GM12878 (cell line): ENCODE data around the gene HEPACAM. TPM values are rescaled to one million over a fixed set of nuclear protein-coding genes. Genes with fewer than 3 reads are reported as not detected.

ENCODE experiments used
- DPF2 ChIP-seq: fragments of 450-650 bp; IDR thresholded peaks from 2 replicates; pipeline ENCODE4 v1.6.1; 2017; ENCODE audit warnings: mild to moderate bottlenecking
- E2F8 ChIP-seq: fragments of 450-650 bp; IDR thresholded peaks from 2 replicates; pipeline ENCODE4 v1.6.1; 2018; ENCODE audit warnings: mild to moderate bottlenecking, low read depth, moderate library complexity; ENCODE audit not compliant: partially characterized antibody
- EGR1 ChIP-seq, 2 experiments: IDR thresholded peaks; 1 replicate in 1 of 2; 2 replicates in 1 of 2; pipeline ENCODE4 v1.6.1; 2011 to 2012; ENCODE audit warnings: low read depth in 2 of 2, low read length in 2 of 2, borderline replicate concordance in 1 of 2, mild to moderate bottlenecking in 1 of 2, moderate library complexity in 1 of 2
- HCFC1 ChIP-seq: fragments of 150-350 bp; IDR thresholded peaks from 2 replicates; pipeline ENCODE4 v1.6.1; 2014; ENCODE audit warnings: low read length
- KAT2A ChIP-seq: conservative IDR thresholded peaks from 2 replicates; pipeline ENCODE4 v1.6.1; 2011; ENCODE audit warnings: low read depth, low read length; ENCODE audit not compliant: control insufficient read depth
- MAX ChIP-seq: IDR thresholded peaks from 2 replicates; pipeline ENCODE4 v1.6.1; 2012; ENCODE audit warnings: low read depth, low read length, improper control_type of control experiment
- SKIL ChIP-seq: fragments of 450-650 bp; IDR thresholded peaks from 2 replicates; pipeline ENCODE4 v1.6.1; 2017; ENCODE audit warnings: mild to moderate bottlenecking, low read depth, inconsistent platforms; ENCODE audit not compliant: poor library complexity, severe bottlenecking
- ZNF207 ChIP-seq: fragments of 450-650 bp; IDR thresholded peaks from 2 replicates; pipeline ENCODE4 v1.6.1; 2014; ENCODE audit warnings: antibody characterized with exemption, mild to moderate bottlenecking, borderline replicate concordance
- polyA plus RNA-seq, 11 experiments: library from polyadenylated mRNA; depleted of rRNA in 4 of 11; unstranded in 6 of 11; stranded (reverse) in 5 of 11; fragments of >200 nt; fragmentation: Nextera tagmentation in 4 of 11; fragmentation: Illumina TruSeq in 1 of 11; extraction: Ambion mirVana in 4 of 11; extraction: Trizol in 1 of 11; gene quantifications; 1 replicate in 1 of 11; 2 replicates in 10 of 11; pipeline versions ENCODE4 v1.2.1 to v1.2.3, GENCODE V29; 2011 to 2016; ENCODE audit warnings: inconsistent platforms in 2 of 11, missing spikeins in 2 of 11, low read depth in 1 of 11
- total RNA-seq, 4 experiments: library from RNA; depleted of rRNA in 3 of 4; stranded (reverse); fragments of >200 nt in 3 of 4; fragmentation: Illumina TruSeq in 1 of 4; extraction: Trizol in 1 of 4; gene quantifications; 2 replicates each; pipeline versions ENCODE4 v1.2.1 to v1.2.3, GENCODE V29; 2013 to 2021

Gene HEPACAM
- total and polyA plus RNA-seq, 10 of the 15 experiments (the other 5 are each of a cell fraction or from before 2014, with no cell fraction given), result 0.03 TPM; not detected in 9

- TF ChIP-seq E2F8 (no peak), EGR1 (IDR thresholded peaks at IDR 0.05; ENCODE audit: borderline replicate concordance in 1 of 2, low read depth in 2 of 2, low read length in 2 of 2) (no peak), ZNF207 (no peak), DPF2 (no peak), KAT2A (no peak), MAX (no peak), SKIL (no peak), HCFC1 (no peak)
Measured at GRCh38 chr11:124943741-124944140, 7.9 kb upstream of the HEPACAM start (continued).
